HG03025 (cell line): Measurements from ENCODE around the gene CCDC127.

Experiments used
- ATAC-seq: cut with Tn5 transposase; IDR thresholded peaks from one replicate; pipeline ENCODE4 v1.9.1; 2021; ENCODE audit warnings: mild to moderate bottlenecking, moderate library complexity; ENCODE audit not compliant: unreplicated experiment, low FRiP score

CCDC127 gene

GRCh38 chr5:191949-192690 lies 25.8 kb downstream of the CCDC127 start:
- ATAC-seq: no peak

DNA sequence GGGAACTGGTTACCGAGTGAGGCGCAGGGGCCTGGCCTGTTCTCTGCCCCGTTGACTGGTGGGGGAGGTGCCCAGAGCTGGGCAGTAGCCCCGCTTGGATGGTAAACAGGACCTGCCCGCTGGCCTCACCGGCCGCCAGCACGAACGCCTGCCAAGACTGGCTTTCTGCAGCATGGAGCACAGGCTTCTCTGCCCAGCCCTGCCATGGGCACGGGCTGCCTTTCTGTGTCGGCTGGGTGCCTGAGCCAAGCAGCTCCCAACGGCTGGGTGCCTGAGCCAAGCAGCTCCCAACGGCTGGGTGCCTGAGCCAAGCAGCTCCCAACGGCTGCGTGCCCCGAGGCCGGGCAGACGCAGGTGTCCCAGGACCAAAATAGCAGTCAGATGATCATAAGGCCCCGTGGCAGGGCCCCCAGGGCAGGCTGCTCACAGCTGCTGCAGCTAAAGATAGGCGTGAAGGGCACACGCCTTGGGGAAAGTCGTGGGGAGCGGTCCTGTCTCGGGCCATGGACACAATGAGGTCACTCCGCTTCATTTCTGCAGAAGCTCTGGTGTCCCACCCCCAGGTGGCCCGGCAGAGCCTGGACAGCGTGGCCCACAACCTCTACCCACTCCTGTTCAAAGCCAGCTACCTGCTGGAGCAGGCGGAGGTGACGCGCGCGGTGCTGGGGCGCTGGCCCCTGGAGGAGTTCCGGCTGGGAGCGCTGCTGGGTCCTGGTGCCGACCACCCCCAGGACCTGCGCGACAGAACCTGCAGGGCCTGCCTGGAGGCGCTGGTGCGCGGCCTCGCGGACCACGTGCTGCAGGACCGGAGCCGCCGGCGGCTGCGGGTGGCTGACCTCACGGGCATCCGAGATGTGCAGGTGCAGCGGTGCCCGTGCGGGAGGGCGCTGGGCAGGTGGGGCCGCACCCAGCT lies 26.7 kb downstream of the CCDC127 start, which contains the start of gene LRRC14B:
LRRC14B (plus strand) TSS at position 460 of the 913 bp plus-strand sequence; CDS start at position 504, 44 bp downstream.
- no peak for ATAC-seq

DNA sequence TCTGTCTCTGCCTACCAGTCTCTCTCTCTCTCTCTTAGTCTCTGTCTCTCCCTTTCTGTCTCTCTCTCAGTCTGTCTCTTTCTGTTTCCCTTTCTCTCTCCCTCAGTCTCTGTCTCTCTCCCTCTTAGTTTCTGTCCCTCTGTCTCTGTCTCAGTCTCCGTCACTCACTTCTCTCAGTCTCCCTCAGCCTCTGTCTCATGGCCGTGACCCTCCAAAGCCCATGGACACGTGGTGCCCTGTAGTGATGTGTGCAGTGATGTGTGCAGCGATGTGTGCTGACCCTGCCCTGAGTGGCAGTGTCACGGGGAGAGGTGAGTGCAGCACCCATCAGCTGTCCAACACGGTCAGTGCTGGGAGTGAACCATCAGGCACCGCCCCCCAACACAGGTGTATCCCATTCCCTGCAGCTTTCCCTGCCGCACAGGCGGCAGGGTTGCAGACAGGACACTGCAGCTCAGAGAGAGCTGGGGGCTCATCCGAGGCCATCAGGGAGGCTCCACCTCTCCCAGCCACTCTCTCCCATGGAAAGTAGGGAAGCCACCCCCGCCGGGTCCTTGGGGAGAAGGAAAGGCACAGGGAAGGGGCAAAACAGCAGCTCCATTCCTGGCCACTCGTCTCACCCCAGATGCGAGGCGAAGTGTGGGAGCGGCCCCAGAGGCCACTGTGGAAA lies 27.5 kb downstream of the CCDC127 start:
- peak; percentile 41 for ATAC-seq

DNA sequence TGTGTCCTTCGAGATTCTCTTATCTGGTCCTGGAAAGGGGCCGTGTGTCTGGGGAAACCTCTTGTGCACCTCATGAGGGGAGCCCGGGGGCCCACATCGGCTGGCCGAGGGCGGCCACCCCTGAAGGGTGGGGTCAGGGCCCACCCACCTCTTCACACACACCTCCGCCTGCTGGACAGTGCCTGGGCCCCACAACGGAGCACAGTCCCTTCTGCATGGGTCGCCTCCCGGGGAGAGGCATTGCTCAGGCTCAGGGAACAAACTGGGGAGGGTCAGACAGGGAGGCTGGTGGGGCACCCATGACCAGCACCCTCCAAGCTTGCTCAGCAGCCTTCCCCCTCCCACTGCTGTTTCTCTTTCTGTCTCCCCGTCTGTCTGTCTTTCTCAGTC lies 28.0 kb downstream of the CCDC127 start:
- ATAC-seq: no peak

DNA sequence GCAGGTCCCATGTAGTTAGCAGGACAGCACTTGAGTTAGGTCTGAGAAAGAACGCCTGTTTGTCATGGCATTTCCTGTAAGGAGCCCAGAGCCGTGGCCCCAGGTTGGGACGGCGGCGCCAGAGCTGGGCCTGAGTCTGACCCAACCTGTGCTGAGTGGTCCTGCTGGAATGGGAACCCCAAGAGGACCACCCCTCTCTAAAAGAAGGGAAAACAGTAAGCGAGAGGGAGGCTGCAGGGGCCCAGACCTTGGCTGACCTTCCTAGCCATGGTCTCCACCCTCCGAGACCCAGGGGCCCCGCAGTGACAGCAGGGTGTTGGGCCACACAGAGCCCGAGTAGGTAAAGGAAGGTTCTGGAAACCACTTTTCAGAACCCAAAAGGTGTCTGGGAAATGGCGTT lies 28.5 kb downstream of the CCDC127 start:
- no peak for ATAC-seq

- peak; percentile 50 for ATAC-seq
Measured at GRCh38 chr5:188488-189481, 29.2 kb downstream of the CCDC127 start.

DNA sequence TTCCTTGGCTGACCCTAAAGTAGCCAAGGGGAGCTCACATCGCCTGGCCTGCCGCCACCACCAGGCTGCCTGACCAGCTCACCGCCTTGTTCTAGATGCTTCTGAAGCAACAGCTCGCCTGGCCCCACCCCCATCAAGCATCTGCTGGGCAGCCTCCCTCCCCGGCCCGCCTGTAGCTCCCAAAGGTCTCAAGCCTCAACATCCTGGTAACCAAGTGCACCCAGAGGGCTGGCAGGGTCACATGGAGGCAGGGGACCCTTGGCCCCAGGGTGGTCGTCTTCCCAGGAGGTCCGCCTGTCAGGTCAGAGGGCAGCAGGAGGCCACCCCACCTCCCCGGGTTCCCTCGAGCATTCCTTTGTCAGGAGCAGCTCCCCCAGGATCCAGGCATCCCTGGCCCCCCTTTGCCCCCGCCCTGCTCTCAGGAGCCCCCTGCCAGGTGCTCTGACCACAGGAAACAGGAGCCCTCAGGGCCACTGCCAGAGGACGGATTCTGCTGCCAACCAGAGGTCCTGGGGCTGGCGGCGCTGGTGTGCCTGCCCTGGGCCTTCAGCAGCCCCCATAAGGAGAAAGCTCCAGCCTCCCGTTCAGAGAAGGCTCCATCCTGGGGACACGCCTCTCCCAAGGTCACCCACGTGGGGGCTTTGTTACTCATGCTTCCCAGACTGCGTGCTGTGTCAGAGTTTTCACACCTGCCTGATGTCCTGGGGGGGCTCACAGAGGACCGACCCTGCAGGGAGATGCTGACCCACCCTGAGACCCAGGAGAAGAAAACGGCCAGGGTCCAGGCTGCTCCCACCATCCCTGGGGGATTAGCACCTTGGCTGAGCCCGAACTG lies 30.1 kb downstream of the CCDC127 start:
- no peak for ATAC-seq

DNA sequence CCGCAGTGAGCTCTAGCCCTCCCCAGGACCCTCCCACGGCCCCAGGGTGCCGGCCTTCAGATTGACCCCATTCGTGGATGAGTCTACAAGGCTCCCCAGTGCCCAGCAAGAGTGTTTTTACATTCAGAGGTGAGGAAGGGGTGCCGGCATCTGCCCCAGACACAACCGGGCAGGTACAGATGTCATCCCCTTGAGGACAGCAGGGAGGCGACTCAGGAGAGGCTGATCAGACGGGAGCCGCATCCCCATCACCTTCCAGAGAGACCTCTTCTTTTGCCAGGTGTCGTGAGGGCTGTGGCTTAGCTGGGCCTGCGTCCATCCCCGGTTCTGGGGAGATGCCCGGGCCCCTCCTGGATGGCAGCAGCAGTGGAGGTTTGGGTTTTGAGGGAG lies 30.9 kb downstream of the CCDC127 start:
- no peak for ATAC-seq

- no peak for ATAC-seq
Measured at GRCh38 chr5:186091-187041, 31.6 kb downstream of the CCDC127 start.

GRCh38 chr5:185095-186070 lies 32.6 kb downstream of the CCDC127 start:
- ATAC-seq: no peak

DNA sequence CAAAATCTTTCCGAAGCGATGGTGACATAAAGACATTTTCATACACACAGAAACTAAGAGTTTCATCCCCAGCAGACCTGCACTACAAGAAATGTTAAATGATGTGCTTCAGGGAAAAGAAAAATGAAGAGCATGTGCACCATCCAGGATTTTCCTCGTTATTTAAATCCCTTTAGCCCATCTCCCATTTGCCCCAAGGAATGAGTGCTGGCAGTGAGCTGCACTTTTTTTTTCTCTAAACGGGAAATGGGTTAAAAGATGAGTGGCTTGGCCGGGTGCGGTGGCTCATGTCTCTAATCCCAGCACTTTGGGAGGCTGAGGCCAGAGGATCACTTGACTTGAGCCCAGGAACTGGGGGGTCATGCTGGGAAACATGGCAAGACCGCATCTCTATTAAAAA lies 33.5 kb downstream of the CCDC127 start:
- no peak for ATAC-seq

DNA sequence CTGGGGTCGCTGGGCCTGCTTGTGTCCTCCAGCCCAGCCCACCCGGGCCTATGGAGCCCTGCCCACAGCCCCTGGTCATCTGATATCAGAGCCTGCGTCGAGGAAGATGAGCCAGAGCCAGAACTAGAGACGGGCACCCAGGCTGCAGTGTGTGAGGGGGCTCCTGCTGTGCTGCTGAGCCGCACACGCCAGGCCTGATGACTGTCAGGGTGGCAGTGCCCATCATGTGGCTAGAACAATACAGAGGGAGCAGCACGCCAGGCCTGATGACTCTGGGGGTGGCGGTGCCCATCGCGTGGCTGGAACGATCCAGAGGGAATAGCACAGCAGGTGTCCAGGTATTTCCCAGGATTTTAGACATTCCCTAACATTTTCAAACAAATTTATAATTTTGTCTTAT lies 35.8 kb downstream of the CCDC127 start:
- ATAC-seq: no peak

- ATAC-seq: no peak
Measured at GRCh38 chr5:181566-181965, 36.4 kb downstream of the CCDC127 start.

DNA sequence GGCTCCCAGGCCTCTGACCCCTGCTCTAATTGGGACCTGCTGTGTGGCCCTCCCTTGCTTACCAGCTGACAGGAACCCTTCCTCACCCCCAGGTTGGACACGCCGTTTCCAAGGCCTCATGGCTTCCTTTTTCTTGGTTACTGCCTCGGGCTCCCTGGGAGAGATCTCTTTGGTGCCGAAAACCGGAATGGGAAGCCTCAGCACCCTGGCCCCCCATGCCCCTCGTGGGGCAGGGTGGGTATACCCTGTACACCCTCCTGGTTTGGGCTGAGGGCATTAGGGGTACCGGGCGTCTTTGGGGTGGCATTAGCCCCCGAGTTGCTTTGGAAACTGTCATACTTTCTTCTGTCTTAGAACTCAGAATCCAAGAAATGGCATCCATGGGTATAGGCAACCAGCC lies 36.8 kb downstream of the CCDC127 start:
- ATAC-seq: no peak

DNA sequence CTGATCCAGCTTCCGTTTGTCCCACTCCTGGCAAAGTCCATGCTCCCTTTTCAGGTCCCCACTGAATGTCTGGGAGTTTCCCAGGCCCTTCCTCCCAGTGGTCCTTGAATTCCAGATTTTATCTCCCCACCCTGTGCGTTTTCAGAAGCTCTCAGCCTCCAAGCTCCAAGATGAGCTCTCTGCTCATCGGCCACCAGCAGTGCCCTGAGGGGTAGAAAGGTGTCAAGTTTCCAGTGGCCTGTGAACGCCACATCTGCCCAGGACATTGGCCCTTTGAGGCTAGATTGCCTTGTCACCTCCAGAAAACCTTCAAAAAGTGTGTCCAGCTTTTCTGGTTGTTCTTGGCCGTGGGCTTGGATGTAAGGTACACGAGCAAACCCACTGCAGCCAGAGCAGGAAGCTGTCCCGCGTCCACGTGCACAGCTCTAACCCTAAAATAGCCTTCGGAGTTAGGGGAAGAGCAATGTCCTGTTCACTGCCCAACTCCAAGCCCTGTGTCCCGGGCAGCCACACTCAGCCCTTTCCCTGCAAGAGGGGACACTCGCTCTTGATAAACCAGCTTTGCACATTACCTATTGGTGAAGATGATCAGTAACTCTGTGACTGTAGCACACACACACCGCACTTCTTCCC lies 37.6 kb downstream of the CCDC127 start:
- ATAC-seq: no peak

- ATAC-seq: no peak
Measured at GRCh38 chr5:179401-179800, 38.6 kb downstream of the CCDC127 start.
